RKO (cell line): ENCODE results near the gene DENND2C.

Experiments used
- DNase-seq: peaks from one replicate; pipeline ENCODE4 v3.0.0-alpha.2; 2016; ENCODE audit warnings: low spot score

The DENND2C gene

DNA sequence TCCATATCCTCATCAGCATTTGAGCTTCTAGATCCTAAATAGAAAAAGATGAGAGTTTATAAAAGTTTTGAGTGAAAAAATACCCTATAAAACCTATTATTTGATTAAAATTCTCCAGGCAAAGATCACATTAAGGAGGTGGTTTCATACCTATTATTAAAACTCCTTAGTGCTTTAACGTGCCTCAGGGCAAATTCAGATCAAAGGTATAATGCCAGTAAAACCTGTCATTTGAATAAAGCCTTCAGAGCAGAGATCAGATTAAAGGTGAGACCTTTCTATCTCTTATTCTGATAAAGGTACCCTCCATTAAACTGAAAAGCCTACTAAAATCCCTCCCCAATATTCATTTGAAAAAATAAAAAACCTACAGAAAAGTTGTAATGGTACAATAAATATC is 124.5 kb downstream of the DENND2C start:
- DNase-seq = no peak

DNA sequence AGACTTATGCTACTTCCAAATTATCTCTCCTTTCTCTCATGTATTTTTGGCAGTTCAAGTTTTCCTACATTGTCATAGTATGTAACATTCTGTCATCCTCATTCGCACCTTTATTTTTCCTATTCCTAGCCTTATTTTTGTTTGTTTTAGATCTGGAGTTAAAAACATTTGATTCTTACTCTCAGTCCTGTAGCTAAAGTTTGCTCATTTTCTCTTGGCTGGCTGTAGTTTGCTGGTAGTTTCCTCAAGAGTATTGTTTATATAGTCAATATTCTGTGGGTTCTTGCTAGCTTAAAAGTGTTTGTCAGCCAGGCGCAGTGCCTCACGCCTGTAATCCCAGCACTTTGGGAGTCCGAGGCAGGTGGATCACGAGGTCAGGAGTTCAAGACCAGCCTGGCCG is 129.0 kb downstream of the DENND2C start:
- DNase-seq = no peak

DNA sequence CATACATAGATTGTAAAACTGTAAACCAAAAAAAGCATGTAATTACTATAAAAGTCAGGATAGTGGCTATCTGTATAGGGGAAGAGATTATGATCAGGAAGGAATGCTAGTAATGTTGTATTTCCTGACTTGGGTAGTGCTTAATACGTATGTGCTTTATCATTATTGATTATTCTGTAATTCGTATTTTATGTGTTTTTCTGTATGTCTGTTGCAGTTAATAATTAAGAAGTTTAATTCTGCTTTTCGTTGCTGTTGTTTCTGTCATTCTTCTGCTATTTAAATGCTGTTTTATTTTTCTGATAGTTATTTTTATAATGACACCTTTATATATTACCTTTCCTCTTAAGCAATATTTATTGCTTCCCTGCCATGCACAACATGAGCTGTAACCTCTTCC is 129.6 kb downstream of the DENND2C start:
- no peak for DNase-seq

DNA sequence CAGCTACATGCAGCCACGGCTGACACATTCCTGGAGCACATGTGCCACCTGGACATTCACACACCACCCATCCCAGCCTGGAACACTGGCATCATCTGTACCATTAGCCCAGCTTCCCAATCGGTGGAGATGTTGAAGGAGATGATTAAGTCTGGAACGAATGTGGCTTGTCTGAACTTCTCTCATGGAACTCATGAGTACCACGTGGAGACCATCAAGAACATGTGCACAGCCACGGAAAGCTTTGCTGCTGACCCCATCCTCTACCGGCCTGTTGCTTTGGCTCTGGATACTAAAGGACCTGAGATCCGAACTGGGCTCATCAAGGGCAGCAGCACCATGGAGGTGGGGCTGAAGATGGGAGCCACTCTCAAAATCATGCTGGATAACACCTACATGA is 133.8 kb downstream of the DENND2C start:
- no peak for DNase-seq

DNA sequence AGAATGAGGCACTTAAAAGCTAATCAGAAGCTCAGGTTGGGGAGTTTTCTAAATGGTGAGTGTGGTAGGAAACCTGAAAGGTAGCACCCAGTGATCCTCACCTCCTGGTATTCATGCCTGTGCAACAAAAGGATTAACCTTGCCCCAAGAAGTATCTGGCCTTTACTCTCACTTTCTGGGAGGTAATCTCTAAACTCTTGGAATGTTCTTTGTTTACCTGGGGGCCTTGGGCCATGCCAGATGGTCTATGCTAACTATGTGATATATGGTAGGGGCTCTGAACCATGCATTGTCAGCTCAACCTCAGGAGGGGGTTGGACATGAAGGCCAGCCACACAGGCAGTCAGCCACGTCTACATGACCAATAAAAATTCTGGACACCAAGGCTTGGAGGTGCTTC is 134.4 kb downstream of the DENND2C start:
- no peak for DNase-seq
